Glomerular visceral epithelial cell (primary cell): ENCODE data around the gene PFKL.

Source experiments
- DNase-seq: peaks from one replicate; pipeline ENCODE4 v3.0.0-alpha.2; 2016; ENCODE audit errors: extremely low spot score

Gene PFKL

DNA sequence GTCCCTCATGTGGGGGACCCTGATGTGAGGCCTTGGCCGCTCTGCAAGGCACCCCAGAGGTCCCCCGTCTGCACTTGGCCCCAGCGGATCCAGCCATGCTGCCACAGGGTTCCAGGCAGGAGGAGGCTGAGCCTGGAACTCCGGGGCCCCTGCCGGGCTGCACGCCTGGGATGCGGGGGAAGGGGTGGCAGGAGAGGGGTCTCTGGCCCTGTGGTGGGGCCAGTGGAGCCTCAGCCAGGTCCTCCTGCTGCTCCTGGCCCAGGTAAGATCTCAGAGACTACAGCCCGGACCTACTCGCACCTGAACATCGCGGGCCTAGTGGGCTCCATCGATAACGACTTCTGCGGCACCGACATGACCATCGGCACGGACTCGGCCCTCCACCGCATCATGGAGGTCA lies 12.9 kb downstream of the PFKL start:
- DNase-seq = no peak

GRCh38 chr21:44313451-44313850 lies 13.6 kb downstream of the PFKL start:
- DNase-seq = no peak

DNA sequence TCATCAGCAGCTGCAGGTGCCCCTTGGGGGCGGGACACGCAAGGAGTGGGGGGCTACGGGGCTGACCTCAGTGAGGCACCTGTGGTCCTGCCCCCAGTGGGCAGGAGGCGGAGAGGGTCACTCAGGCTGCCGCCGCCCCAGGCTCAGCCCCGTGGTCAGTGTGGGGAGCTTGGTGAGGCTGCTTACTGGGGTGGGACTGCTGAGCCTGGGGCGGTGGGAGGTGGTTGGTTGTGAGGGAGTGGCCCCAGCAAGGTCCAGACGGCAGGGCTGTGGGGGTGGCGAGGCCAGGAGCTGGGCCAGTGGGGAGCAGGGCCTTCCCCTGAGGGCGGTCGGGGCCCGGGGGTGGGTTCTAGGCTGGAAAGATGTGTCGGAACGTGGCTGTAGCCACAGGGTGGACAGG lies 14.3 kb downstream of the PFKL start:
- no peak for DNase-seq

DNA sequence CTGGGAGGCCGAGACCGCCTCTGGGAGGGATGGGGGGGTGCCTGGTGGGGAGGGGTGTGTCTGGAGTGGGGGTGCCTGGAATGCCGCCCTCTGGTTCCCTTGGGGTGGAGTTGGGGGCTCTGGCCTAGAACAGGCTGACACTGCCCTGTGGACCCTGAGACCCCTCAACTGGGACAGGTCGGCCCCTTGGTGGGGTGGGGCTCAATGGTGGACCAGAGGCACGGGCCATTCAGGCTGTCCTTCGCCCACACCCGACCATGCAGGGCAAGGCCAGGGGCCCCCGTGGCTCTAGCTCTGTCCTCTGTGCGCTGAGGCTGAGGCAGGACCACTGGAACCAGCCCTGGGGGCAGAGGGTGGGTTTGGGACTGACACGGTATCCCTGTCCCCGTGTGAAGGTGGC lies 14.7 kb downstream of the PFKL start:
- no peak for DNase-seq

DNA sequence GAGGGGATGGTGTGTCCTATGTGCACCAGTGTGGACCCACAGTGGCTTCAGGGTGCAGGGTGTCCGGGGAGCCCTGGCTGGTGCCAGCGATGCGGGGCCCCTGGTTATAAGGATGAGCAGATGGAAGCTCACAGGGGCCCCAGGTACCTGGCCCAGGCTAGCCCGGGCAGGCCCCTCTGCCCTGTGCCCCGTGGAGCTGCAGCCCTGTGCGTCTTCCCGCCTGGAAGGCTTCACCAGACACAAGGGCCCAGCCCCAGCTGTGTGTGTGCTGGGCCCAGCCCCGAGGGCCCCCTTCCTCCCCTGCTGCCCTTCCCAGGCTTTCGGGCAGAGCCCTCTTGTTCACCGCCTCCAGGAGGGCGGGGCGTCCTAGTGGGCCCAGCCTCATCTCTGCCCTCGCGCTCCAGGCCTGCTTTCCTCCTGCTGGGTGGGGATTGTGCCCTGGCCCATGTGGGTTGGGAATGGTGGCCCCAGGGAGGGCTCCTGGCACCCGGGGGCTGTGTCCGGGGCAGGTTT lies 15.9 kb downstream of the PFKL start:
- no peak for DNase-seq

DNA sequence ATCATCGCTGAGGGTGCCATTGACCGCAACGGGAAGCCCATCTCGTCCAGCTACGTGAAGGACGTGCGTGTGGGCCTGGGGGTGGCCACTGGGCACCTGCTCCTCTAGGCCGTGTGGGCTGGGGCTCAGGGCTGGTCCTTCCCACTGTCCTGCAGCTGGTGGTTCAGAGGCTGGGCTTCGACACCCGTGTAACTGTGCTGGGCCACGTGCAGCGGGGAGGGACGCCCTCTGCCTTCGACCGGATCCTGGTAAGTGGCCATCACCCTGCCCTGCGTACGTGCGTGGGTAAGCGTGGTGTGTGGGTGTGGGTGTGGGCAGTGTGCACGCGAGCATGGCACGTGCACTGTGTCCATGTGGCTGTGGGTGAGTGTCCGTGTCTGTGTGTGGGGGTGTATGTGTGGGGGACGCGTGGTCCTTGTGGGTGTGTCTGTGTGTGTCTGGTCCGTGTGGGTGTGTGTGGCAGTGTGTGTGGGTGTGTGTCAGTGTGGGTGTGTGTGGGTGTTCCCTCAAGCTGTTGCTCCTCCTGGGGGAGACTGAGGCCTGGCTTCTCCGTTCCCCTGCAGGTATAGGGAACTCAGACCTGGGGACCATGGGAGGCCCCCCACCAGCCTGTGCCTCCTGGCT lies 16.5 kb downstream of the PFKL start:
- no peak for DNase-seq

DNA sequence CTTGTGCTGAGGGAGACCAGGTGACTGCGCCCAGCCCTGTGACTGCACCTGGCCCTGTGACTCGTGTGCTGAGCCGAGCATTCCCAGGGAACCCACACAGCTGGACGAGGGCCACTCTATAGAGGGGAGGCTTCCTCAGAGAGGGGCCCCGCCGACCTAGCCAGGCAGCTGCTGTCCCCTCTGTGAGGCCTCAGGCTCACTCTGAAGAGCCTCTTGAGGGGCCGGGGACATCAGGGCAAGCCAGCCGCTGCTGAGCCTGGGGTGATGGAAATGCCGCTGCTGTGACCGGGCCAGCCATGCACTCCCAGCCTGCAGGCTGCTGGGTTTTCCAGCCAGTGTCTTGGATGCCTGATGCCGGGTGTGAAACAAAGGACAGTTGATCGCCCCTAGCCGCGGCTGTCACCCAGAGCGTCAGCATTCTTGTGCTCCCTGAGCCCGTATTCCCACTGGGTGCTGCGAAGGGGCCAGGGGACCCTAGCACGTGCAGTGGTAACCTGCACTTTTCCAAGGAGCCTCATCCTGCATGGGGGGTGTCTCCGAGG lies 17.5 kb downstream of the PFKL start:
- DNase-seq = no peak

DNA sequence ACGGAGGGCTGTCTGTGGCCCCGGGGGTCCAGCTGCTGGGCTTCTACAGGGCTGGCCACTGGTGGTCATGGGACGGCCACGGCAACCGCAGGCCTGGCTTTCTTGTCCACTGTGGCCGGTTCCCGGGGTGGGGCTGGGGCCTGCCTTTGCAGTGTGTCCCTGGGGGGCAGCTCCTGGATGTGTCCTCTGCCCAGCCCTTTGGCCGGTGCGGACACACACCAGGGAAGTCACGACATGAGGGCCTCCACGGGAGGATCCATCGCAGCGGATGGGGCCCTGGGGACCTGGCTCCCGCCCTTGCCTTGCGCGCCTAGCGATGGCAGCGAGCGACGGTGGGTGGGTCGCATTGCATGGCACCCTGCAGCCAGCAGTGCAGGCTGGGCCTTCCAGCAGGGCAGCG lies 18.0 kb downstream of the PFKL start:
- DNase-seq = no peak

DNA sequence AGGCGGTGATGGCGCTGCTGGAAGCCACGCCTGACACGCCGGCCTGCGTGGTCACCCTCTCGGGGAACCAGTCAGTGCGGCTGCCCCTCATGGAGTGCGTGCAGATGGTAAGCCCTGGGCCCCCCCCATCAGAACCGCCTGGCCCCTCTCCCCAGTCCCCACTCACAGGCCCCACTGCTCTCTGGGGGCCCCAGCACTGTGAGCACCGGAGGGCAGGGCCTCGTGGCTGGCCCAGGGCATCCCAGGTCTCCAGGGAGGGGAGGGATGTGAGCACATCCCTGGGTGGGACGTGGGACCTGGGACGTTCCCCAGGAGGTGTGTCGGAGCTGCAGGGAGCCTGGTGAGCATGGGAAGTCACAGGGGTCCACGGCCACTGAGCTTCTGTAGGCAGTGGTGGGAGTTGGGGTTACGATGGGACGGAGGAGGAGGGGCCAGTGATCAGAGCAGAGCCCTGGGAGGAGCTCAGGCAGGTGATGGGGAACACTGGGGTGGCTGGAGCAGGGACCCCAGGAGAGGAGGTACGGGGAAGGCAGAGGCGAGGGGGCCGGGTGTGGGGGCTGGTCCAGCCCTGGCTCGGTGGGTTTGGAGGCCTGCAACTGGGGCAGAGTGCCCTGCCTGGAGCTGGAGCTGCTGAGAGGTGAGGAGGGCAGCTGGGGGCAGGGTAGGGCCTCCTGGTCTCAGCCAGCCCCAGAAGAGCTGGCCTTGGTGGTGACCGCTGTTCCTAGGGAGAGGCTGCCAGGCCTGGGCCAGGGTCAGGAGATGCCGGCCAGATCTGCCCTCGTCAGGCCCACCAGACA lies 18.8 kb downstream of the PFKL start:
- no peak for DNase-seq

- no peak for DNase-seq
Measured at GRCh38 chr21:44319407-44320065, 19.7 kb downstream of the PFKL start.

DNA sequence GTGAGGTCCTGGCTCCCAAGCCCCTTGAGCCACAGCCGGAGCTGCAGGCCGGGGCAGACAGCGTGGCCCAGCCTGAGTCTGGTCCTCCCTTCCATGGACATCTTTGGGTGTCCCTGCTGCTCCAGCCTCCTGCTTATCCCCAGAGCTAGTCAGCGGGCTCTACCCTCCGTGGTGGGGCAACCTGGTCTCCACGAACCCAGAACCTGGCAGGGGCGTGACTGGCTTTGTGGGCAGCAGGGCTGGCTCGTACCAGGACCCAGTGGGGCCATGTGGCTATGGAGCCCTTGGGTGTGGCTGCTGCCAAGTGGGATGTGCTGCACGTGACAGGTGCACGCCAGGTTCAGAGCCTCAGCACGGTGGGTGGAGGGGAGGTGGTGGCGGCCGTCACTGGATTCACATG lies 21.0 kb downstream of the PFKL start:
- no peak for DNase-seq

- DNase-seq = no peak
Measured at GRCh38 chr21:44321846-44322450, 22.1 kb downstream of the PFKL start.

GRCh38 chr21:44322621-44323325 lies 22.9 kb downstream of the PFKL start:
- no peak for DNase-seq

GRCh38 chr21:44323591-44323990 lies 23.7 kb downstream of the PFKL start:
- no peak for DNase-seq

GRCh38 chr21:44324106-44324853 lies 24.4 kb downstream of the PFKL start:
- no peak for DNase-seq

DNA sequence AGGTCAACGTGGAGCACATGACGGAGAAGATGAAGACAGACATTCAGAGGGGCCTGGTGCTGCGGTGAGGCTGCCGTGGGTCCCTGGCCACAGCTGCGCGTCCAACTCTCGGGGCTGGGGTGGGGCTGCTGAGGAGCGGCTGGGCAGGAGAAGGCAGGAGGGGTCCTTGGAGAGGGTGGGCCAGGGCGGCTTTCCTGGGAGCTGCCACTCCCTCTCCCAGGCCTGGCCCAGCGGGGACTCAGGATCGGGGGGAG lies 24.9 kb downstream of the PFKL start:
- no peak for DNase-seq

- DNase-seq = no peak
Measured at GRCh38 chr21:44325386-44326271, 25.8 kb downstream of the PFKL start.

- DNase-seq = no peak
Measured at GRCh38 chr21:44326272-44326647, 26.4 kb downstream of the PFKL start.

GRCh38 chr21:44326716-44327602 lies 27.1 kb downstream of the PFKL start:
- no peak for DNase-seq
